IPS-18c (cell line): ENCODE data around the gene HOXB9.

ENCODE experiments used
- H3K4me3 ChIP-seq: 2 replicates; pipeline ENCODE4 v1.7.0; 2013; ENCODE audit warnings: low read depth, mild to moderate bottlenecking, low read length, moderate library complexity; ENCODE audit not compliant: insufficient read depth
- H3K9me3 ChIP-seq: one replicate; pipeline ENCODE4 v1.6.1; 2013; ENCODE audit warnings: mild to moderate bottlenecking, low read length, moderate library complexity; ENCODE audit not compliant: control insufficient read depth, insufficient read depth

HOXB9 gene

DNA sequence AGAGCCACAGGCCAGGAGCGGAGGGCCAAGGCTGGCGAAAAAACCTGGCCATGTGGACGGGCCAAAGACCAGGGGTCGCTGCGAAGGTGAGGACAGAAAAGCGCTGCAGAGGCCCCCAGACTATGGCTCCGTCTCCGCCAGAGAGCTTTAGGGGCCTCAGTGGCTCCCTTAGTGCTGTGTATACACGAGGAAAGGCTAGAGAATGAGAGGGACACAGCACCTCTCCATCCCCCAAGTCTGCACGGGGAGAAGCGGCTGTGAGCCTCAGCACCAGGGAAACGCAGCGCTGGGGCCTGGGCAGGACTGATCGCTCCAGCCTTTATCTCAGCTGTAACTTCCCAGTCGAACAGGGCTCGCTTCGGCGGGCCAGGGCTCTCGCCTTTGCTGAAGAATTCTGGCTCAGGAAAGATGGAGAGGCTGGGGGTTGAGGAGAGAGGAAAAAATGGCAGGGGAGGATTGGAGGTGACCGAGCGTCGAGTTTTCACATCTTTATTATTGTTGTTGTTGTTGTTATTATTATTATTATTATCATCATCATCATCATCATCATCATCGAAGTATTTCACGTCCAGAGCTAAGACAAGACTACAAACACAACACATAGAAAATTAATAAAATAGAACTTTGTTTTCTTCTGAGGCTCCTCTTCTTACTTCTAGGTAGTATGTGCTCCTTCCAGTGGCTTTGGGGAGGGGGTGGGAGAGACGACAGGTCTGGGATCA, 30.7 kb downstream of the HOXB9 start:
- Histone ChIP-seq H3K9me3 (no peaks in the 10 kb centered on the region), H3K4me3 (no peak overlapping the region)

DNA sequence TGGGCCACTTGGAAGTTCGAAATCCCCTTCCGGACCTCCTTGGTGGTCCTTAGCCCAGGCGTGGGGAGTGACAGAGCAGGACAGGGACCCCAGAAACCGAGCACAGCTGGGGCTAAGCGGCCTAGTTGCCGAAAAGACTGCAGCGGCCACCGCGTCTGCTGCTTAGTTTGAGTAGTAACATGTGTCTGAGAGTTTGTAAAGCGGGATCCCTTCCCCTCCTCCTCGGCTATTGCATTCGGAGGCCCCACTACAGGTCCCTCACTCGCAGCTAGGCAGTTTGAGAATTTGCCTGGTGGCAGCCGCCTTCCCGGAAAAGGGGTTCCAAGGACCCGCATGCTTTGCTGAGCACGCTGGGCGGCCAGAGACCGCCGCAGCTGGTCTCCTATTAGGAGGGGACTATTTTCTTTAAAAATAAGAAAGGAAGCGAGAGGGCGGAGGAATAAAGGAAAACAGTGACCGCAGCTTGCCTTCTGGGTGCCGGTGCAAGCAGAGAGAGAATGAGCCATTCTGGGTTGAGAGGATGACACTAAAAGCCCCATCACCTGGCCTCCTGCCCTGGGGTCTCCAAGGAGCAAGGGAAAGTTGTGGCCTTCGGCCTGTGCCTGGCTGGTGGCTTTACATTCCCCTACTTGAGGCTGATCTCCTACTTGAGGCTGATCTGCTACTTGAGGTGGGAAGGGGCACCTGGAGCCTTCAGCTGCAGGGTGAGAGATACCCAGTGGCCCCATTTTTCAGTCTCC, 31.4 kb downstream of the HOXB9 start:
- Histone ChIP-seq H3K9me3 (no peaks in the 10 kb centered on the region), H3K4me3 (peak overlapping the region; percentile 16; the same call in 1 of the 2 replicates)

DNA sequence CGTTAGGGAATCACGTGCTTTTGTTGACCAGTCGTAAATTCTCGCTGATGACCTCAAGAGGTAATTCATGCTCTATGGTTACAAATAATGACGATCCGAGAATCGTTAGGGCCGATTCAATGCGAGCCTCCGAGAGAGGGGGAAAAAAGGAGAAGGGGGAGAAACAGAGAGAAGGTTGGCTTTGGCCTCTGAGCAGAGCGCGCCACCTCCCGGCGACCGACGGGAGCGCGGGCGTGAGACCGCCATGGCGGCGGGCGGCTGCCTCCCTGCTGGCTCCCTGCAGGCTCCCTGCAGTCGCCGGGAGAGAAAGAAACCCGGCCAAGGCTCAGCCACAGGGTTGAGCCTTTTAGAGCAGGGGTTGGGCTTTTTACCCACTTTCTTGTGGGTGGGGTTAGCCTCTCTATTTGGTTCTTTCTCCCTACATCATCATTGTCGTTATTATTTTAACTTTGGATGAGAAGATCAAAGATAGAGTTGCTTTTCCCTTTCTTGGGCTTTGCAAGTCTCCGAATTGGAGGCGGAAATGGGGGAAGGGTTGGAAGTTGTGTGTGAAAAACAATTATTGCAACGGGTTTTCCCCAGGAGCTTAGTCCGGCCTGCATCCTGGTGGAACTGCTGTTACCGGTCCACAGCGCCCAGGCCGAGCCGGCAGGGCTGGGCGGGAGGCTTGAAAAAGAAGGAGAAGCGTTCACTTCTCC, 32.2 kb downstream of the HOXB9 start:
- Histone ChIP-seq H3K4me3 (peak overlapping the region; percentile 16; the same call in 1 of the 2 replicates), H3K9me3 (peaks cover 2% of the 10 kb centered on the region)

DNA sequence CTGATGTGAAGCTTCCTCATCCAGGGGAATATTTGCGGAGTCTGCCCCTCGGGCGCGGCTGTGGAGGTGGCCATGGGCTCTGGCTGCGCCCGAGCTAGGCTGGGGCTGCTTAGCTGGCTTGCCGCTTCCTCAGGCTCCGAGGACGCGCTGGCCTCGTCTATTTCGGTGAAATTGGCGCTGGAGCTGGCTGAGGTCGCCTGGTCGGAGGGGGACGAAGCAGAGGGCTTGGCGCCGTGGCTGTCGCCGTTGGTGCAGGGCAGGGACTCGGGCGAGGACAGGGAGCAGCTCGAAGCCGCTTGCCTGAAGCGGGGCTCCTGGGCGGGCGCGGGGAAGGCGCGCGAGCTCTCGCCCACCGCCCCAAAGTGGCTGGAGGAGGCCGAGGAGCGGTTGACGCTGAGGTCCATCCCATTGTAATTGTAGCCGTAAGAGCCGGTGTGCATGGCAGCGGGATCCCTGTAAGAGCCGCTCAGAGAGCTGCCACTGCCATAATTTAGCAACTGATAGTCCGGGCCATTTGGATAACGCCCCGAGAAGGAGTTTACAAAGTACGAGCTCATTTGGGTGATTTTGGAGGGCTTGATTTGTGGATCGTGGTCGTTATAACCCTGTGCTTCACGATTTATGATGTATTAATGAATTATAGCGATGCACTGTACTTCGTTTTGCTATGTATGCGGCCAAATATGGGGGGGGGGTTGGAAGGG, 32.9 kb downstream of the HOXB9 start, which contains the start of gene HOXB5:
Gene HOXB5 (minus strand): TSS at position 654 of the 704 bp plus-strand sequence. CDS start 97 bp downstream, at position 557.
- H3K4me3 ChIP-seq = peak within 1 kb of the TSS; percentile 16; the same call in 1 of the 2 replicates

DNA sequence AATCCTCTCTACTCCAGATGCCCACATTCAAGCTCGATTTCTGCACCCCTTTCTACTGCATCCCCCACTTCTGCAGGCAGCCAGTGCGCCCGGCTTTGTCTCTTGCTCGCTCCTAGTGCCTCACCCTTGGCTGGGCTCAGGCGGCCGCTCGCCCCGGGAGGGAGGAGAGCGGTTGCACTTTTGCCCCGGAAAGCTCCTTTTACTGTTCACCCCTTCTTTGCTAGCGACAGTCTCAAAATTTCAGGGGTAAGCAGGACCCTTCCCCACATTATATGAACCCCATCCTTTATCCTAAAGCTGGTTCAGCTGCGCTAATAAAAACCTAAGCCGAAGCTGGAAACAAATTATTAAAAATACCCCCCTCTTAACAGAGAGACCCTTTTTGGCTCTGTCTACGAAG, 33.6 kb downstream of the HOXB9 start:
- H3K9me3 ChIP-seq = peaks cover 2% of the 10 kb centered on the region
- H3K4me3 ChIP-seq = no peak overlapping the region

More for the DNA sequence above, 32.9 kb downstream of the HOXB9 start, which contains the start of gene HOXB5:
- H3K9me3 ChIP-seq = peaks cover 2% of the 10 kb centered on the region

DNA sequence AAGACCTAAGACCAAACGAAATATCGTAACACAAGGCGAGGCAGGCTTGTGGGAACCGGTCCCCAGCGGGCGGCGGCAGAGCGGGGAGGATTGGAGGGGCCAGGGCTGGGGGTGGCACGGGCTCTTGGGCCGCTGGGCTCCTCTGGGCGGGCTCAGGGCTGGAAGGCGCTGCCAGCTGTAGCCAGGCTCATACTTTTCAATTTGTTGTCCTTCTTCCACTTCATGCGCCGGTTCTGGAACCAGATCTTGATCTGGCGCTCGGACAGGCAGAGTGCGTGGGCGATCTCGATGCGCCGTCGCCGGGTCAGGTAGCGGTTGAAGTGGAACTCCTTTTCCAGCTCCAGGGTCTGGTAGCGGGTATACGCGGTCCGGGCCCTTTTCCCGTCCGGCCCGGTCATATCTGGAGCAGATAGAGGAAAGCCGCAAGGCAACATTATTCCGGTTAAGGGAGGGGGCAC, 34.1 kb downstream of the HOXB9 start:
- Histone ChIP-seq H3K4me3 (no peak overlapping the region), H3K9me3 (peaks cover 2% of the 10 kb centered on the region)

DNA sequence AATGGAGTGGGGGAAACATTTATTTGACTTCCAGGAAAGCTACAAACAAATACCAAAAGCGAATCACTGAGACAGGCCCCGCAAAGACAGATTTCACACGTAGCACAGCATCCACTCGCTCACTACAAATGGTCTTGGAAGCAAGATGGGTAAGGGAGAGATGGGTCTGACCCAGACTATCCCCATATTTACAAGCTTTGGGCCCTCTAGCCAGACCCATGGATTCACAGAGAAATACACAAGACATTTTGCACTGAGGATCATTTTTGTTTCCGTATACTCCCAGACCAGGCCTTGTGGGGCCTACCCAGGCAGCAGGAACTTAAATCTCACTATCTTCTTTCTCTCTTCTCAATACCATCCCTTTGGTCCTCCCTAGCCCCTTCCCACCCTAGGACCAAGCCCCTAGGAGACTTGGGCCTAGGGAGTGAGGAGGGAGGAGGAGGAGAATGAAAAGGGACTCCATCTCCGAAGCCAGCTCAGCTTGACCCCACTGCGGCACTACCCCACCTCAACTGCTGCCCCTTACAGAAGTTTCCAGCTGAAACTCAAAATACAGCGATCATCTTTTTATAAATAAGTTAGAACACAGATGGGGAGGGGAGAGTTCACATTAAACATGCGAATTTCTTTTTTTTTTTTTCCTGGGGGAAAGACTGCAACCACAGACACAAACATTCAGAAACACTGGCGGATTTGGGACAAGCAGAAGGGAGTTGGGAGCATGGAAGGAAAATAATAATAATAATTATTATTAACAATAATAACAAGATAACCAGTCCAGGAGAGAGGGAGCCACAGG, 34.7 kb downstream of the HOXB9 start:
- H3K9me3 ChIP-seq = peaks cover 2% of the 10 kb centered on the region
- no peak overlapping the region for H3K4me3 ChIP-seq

DNA sequence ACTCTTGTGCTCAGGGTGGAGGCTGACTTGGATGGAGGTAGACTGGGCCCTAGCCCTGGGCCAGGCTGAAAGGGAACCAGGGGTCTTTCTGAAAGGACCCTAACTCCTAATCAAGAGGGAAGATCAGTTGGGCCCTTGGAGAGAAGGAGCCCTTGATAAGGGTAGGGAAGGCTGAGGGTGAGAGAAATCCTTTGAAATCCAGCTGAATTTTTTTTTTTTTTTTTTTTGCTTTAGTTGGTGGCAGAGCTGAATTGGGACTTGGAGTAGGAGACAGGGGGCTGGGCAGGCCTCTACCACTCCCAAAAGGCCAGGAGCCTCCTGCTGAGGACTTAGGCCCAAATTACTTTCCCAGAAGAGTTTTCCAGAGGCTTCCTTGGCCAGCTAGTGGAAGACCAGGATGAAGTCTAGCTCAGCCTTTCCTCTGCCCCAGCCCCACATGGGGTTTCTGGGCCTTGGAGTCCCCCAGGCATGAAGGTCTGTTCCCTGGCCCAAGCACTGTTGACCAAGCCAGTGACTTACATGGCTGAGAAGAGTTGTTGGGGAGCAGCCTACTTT, 35.5 kb downstream of the HOXB9 start:
- H3K4me3 ChIP-seq = no peak overlapping the region
- peaks cover 2% of the 10 kb centered on the region for H3K9me3 ChIP-seq

DNA sequence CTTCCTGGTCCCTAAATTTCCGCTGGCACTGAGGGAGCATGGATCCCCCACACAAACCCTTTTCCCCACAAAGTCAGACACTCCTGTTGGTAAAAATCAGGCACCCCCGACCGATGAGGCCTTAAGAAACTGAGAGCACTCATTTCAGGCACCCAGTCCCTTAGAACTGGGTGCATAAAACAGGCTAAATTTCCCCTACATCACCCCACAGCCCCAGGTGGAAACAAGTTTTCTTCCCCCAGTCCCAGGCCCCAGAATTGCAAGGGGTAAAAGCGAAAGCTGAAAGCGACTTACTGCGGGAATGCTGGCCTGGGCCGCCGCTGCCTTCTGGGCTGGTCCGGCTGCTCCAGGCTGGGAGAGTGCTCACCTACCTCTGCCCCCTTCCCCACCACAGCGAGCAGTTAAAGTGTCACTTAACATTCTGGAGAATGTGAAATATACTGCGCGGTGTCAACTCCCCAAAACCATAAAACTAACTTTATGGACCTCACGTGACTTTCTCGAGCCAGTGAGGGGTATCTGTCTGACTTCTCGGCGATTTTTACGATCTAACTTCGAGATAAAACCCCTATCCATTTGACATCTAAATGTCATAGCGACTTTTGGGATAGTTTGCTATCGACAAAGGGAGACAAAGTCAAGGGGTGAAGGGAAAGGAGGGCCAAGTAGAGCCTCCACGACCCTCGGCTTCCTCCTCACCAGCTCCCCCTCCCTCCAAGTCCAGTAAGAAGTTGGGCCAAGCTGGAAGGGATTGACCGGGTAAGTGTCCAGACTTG, 36.1 kb downstream of the HOXB9 start, which contains the start of gene HOXB3:
Gene HOXB3 (minus strand): TSS at position 411 of the 776 bp plus-strand sequence. CDS start 37,767 bp downstream, outside the sequence.
- no peak within 1 kb of the TSS for H3K4me3 ChIP-seq
- H3K9me3 ChIP-seq = peaks cover 2% of the 10 kb centered on the region

DNA sequence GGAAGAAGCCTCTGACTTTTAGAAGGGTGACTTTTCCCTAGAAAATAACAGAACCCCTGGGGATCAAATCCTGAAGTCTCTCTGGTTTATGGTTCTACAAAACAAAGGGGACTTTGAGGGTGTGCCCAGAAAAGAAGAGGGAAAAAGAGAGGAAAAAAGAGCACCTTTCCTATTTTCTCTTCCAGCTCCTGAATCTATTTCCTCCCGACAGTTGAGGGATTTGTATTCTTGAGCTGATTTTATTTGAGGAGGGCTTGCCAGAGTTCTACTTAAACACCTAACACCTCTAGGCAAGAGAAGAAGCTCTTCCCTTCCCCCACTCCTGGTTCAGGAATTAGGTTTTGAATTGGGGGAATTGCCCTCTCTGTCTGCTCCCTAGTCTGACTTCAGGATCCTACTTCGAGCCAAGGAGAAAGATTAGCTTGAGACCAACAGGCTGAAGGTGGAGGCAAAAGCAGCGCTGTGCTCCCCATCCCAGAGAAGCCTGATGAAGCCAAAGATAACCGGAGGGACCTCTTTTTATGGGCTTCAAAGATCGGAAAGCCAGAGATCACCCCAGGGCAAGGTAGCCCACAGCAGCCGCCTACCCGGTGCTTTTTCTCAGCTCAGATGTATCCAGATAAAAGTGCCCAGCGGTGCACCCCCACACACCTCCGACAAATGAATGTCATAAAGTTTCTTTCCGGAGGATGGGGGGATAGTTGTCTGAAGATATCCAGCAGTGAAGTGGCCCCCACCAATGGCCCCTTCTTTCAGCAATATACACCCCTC, 36.9 kb downstream of the HOXB9 start:
- Histone ChIP-seq H3K4me3 (no peak overlapping the region), H3K9me3 (peaks cover 2% of the 10 kb centered on the region)

DNA sequence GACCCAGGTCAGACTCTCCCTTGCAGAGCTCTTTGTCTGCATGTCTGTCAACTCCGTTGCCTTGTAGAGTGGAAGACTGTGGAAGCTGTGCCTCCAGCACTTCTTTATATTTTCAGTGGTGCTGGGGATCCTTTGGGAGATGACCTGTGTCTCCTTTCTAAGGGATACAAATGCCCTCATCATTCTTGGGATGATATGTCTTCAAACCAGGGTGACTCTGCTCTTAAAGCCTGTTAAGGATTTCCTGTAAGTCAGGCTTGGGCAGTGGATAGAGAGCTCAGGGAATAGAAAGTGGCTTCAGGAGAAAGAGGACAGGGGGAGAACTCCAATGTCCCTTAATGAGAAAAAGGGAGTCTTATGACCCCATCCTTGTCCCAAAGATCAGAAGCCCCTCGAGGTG, 37.6 kb downstream of the HOXB9 start:
- Histone ChIP-seq H3K4me3 (no peak overlapping the region), H3K9me3 (peaks cover 2% of the 10 kb centered on the region)

DNA sequence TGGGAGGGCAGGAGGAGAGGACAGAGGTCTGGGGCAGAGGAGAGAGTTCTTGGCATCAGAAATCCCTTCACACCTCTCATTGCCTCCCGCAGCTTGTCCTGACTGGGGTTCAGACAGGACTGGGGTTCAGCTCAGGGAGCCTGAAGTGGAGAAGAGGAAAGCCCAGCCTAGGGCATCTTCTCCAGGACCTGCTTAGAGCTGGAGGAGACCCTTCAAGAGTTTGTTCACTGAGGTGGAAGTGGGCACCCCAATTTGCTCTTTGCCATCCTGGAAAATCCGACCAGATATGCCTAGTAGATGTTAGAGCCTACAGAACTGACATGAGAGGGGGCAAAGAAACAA, 38.1 kb downstream of the HOXB9 start:
- H3K9me3 ChIP-seq = peaks cover 2% of the 10 kb centered on the region
- no peak overlapping the region for H3K4me3 ChIP-seq

DNA sequence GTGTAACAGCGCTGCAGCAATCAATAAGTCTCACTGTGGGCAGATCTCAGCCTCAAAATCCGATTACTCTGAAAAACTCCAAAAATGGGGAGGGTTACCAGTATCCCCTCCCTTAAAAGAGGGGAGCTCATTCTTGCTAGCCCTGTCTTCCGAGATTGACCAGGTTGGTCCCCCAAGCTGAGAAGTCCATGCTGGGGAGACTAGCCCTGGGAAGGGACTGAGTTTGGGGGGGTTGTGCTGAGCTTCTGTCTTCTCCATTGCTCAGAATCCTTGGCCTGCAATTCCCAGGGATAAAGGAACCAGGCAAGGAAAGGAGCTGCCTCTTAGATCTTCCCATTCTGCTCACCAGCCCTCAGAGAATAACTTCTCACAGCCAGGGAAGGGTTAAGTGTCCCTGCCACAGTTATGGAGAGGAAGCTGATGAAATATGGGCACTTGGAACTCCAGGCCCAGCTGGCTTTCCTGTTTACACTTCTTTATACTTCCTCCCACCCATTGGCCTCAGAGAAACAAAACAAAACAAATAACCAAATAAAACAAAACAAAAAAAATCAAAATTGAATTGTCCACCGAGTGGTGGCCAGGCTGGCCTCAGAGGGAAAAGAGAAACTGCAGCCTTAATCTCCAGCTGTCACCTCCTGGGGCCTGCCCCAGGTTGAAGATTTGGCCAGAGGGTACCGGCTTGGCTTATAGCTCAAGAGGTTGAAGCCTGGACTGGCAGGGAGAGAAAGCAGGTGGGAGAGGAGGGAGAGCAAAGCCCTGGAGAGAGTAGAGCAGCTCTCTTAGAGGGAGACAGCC, 38.7 kb downstream of the HOXB9 start:
- Histone ChIP-seq H3K9me3 (peaks cover 2% of the 10 kb centered on the region), H3K4me3 (no peak overlapping the region)
